HG03460 (cell line): ENCODE results near the gene TBXA2R.
"Not testable (repeated sequence)": the region's sequence is repeated elsewhere in the genome, so short reads cannot be mapped to it uniquely, and the experiment has no call there.

ENCODE experiments used
- ATAC-seq: cut with Tn5 transposase; IDR thresholded peaks from one replicate; pipeline ENCODE4 v1.9.1; 2021; ENCODE audit not compliant: unreplicated experiment

TBXA2R gene

GRCh38 chr19:3606690-3607289 lies at the start of gene TBXA2R:
TSS of gene TBXA2R (minus strand) at chr19:3606875. CDS start at chr19:3600634, 6,241 bp downstream.
- no peak for ATAC-seq

GRCh38 chr19:3656073-3656746 lies 49.5 kb upstream of the TBXA2R start:
- ATAC-seq = no peak

- no peak for ATAC-seq
Observed at GRCh38 chr19:3655402-3656072, 48.9 kb upstream of the TBXA2R start.

DNA sequence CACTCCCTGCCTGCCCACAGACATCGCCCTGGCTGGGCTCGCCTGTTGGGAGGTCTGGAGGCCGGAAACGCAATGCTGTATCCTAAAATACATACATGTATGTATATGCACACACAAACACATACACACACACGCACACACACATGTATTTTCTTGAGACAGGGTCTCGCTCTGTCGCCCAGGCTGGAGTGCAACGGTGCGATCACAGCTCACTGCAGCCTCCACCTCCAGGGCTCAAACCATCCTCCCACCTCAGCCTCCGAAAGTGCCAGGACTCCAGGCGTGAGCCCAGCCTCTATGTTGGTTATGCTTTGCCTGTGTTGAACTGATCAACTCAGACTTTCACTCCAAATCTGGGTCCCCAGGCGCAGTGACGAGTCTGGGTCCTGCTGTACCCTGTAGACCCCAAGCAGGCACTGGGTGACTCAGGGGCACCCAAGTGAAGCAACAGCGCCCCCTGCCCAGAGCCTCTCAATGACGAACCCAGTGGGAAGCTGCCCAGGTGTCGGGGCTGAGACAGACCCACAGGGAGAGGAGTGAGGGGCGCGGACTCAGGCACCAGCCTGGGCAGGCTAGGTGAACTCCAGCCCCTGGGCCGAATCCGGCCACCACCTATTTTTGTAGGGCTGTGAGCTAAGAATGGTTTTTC lies 47.3 kb upstream of the TBXA2R start:
- ATAC-seq = no peak

GRCh38 chr19:3653081-3653795 lies 46.6 kb upstream of the TBXA2R start:
- no peak for ATAC-seq

DNA sequence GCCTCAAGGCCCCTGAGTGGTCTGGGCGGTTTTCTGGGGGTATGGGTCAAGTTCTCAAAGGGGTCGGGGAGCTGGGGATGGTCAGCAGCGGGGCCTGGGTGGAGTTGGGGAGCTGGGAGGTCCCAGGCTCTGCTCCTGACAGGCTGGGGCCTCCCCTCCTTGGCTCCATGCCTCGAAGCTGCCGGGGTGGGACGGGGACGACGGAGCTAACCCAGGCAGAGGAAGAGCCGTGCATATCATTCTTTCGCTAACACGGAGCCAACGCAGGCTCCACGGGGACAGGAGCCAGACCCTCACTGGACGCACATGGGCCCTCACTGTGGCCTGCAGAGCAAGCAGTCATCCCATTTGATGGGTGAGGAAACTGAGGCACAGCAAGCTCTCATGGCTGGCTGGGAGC lies 45.7 kb upstream of the TBXA2R start:
- ATAC-seq = no peak

DNA sequence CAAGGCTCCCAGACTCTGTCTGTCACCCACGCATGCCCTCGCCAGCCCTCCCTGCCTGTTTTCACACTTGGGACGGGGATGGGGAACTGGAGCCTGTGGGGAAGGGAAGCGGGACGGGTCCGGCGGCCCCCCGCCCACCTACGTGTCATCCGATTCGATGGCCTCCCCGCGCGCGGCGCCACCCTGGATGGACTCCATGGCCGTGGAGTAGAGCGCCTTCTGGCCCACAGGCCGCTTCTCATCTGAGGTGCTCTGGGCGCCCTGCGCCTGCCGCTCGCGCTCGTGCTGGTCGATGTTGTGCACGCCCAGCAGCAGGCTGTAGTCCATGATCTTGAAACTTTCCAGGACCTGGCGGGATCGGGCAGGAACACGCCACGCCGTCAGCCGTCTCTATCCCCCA lies 45.0 kb upstream of the TBXA2R start:
- ATAC-seq = no peak

DNA sequence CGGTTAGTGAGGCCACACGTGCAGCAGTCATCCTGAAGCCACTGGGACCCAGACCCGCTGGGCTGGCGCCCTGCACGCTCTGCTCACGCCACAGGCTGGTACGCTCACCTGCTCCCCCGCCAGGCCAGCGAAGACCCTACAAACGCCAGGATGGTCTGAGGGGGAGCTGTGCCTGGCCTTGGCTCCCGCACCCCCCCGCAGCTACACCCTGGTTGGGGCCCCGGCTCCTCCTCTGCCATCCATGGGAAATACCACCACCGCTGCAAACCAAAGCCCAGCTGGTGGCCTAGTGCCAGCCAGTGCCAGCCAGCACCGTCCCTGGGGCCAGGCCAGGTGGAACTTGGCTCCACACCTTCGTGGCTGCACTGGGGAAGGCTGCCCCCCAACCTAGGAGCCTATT lies 43.2 kb upstream of the TBXA2R start:
- ATAC-seq = no peak

DNA sequence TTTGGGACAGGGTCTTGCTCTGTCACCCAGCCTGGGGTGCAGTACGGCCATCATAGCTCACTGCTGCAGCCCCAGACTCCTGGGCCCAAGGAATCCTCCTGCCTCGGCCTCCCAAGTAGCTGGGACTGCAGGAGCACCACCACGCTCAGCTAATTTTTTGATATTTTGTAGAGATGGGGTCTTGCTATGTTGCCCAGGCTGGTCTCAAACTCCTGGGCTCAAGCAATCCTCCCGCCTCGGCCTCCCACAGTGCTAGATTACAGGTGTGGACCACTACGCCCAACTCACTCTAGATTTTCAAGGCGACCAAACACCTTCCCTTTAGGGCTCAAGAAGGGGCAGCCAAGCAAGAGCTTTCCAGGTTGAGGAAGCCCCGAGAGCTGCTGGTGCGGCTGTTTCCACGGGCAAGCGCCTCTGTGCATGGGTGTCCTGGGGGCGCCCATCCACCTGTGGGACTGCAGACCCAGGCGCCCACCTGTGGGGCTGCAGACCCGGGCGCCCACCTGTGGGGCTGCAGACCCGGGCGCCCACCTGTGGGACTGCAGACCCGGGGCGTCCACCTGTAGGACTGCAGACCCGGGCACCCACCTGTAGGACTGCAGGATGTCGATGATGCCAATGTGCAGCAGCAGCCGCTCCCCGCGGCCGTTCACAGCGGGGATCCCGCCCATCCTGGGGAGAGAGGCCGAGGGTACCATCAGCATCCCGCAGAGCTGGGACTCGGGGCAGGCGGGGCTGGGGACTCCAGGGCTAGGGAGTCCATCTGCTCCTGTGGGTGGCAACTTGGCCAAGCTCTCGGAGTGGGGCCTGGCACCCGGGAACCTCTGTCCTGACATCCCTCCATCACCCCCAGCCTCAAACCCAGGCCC lies 41.6 kb upstream of the TBXA2R start:
- no peak for ATAC-seq

DNA sequence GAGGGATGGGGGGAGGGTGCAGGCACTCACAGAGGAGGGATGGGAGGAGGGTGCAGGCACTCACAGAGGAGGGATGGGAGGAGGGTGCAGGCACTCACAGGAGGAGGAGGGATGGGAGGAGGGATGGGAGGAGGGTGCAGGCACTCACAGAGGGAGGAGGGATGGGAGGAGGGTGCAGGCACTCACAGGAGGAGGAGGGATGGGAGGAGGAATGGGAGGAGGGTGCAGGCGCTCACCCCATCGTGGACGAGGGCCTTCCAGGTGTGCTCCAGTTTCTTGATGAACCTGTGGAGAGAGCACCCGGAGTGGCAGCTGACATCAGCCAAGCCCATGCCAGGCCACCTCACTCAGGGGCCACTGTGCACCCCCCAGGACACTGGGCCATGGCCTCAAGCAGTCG lies 40.4 kb upstream of the TBXA2R start:
- ATAC-seq = not testable (repeated sequence)

DNA sequence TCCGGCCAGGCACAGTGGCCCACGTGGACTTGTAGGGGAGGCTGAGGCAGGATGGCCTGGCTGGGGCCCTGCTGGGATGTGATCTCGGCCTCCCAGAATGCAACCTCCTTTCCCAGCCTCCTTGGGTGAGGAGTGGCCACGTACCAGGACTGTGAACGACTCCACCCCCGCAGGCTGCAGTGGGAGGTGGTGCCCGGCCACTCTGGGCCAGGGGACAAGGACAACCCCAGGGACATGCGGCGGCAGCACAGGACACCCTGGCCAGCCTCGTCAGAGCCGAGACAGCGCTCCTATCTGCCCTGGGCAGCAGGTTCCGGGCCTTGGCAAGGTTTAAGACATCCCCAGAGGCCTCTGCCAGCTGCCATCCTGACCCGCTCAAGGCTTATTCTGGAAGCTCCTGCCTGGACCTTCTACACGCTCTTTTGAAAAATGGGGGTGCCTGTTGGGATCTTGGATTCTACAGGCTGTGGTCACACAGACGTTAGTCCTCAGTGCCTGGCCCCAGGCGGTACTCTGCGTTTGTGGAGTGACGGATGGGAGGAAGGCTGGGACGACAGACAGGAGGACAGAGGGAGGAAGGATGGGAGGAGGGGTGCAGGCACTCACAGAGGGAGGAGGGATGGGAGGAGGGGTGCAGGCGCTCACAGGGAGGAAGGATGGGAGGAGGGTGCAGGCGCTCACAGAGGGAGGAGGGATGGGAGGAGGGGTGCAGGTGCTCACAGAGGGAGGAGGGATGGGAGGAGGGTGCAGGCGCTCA lies 39.8 kb upstream of the TBXA2R start:
- no peak for ATAC-seq

DNA sequence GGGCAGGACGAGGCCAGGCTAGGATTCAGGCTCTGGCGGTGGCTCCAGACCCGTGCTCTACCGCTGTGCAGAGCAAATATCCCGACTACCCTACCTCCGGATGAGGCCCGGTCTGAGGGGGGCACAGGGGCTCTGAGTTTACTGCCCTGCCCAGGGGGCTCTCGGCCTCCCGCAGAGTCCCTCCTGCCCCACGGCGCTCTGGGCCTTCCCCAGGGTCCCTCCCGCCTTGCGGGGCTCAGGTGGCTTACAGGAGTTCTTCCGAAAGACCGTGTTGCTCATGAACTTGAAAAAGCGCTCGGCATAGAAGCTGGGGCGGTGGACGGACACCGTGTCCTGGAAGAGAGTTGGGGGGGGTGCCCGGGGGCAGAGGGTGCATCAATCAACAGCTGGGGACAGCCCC lies 39.1 kb upstream of the TBXA2R start:
- no peak for ATAC-seq

- ATAC-seq = no peak
Observed at GRCh38 chr19:3645067-3645396, 38.4 kb upstream of the TBXA2R start.

DNA sequence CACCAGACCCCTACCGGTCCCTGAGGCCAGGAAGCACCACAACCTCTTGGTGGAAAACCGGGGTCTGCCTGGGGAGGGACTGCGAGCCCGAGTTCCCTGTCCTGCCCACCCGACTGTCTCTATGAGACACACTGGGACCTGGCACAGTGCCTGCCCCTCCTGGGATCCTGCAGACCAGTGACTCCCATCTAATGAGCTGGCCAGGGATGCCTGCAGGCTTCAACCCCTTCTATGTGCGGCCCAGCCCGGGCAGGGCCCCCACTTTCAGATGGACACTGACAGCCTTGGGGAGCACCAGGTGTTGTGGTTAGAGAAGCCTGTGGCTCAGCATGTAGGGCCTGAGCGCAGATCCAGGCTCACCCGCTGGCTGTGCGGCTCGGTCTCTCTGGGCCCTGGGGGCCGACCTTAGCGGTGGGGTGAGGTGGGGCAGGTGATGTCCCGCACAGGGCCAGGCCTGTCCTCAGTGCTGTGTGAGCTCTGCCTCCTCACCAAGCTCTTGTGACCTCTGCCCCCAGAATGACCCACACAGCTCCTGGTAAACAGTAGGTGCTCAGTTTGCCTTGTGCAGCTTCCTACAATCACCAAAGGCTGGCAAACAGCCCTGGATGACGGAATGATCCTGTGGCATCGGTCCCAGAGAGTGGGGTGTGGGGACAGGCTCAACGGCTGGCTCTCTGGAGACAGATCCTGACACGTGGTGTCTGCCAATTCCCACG lies 37.8 kb upstream of the TBXA2R start:
- ATAC-seq = no peak

DNA sequence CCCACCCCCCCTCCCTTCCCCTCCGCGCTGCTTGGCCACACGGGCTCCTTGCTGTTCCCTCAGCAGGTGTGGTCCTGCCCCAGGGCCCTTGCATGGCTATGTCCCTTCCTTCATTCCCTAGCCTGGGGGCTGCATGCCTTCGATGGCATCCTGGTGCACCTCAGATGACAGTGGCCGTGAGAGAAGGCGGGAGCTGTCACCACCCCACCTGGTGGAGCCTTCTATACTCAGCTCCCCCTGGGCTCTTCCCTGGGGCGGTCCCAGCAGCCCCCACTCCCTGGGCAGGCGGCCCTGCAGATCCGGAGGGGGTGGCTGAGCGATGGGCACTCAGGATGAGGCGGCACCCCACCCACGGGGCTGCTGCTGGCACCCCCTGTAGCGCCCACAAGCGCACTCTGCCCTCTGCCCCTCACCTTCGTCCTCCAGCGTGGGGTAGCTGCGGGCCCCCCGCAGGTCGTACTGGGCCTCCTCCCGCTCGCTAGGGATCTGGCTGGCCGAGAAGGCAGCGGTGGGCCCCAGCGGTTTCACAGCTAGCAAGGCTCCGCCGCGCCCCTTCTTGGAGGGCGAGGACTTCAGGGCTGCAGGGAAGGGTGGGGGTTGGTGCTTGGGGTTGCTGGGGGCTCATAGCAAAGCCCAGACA lies 37.1 kb upstream of the TBXA2R start:
- no peak for ATAC-seq

DNA sequence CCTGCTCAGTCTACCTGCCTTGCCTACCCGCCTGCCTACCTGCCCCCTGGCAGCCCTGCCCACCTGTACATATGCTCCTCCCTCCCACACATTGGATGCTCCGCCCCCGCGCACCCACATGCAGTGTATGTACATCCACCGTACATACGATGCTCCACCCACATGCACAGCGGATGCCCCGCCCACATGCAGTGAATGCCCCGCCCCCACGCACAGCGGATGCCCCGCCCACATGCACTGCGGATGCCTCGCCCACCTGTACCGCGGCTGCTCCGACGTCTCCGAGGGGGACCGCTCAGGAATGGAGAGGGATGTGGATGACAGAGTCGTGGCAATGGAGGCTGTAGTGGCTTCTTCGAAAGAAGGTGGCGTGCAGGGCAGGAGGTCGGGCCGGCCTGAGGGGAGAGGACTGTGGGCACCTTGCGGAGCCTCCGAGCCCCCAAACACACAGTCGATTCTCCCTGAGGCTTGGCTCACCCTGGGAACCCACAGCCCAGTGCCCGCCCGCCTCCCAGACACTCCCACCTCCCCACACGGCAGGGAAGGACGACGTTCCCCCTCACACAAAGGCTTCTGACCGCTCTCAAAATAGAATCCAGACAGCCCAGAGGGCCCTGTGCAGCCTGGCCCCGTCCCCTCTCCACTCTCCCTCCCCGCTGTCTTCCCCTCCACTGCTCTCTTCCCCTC lies 36.5 kb upstream of the TBXA2R start:
- no peak for ATAC-seq

DNA sequence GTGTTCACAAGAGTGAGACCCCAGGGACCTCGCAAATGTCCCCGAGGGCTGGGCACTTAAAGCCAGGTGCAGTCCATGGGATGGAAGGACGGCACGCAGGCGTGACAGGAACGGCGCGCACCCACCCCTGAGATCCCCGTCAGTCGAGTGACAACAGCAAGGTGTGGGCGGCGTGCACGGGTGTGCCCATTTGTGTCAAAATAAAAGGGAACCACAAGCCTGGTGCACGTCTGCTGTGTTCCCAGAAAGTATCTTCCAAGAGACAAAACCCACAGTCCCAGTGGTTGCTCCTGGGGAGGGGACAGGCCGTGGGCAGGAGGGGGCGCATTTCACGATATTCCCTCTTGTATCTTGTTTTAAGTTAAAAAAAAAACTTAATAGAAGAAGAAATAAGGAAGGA lies 35.6 kb upstream of the TBXA2R start:
- no peak for ATAC-seq
